VCaP (cell line): ENCODE data around the gene CSNK1G1.
A peak's percentile ranks its signal among the peaks of the same experiment; 100 is the strongest.

ENCODE experiments used
- H3K27ac ChIP-seq: fragments of 450-650 bp; 2 replicates; pipeline ENCODE4 v1.5.1; 2017
- TF ChIP-seq, protein P1 (sequence below): fragments of 450-650 bp; conservative IDR thresholded peaks from 2 replicates; pipeline ENCODE4 v1.5.1; 2017; ENCODE audit warnings: mild to moderate bottlenecking, moderate library complexity

Gene CSNK1G1

GRCh38 chr15:64324165-64324877 is 31.7 kb downstream of the CSNK1G1 start:
- TF ChIP-seq, protein P1, sequence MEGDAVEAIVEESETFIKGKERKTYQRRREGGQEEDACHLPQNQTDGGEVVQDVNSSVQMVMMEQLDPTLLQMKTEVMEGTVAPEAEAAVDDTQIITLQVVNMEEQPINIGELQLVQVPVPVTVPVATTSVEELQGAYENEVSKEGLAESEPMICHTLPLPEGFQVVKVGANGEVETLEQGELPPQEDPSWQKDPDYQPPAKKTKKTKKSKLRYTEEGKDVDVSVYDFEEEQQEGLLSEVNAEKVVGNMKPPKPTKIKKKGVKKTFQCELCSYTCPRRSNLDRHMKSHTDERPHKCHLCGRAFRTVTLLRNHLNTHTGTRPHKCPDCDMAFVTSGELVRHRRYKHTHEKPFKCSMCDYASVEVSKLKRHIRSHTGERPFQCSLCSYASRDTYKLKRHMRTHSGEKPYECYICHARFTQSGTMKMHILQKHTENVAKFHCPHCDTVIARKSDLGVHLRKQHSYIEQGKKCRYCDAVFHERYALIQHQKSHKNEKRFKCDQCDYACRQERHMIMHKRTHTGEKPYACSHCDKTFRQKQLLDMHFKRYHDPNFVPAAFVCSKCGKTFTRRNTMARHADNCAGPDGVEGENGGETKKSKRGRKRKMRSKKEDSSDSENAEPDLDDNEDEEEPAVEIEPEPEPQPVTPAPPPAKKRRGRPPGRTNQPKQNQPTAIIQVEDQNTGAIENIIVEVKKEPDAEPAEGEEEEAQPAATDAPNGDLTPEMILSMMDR, result no peak
- H3K27ac ChIP-seq, result no peak overlapping the region

GRCh38 chr15:64315216-64315615 is 40.8 kb downstream of the CSNK1G1 start:
- H3K27ac ChIP-seq, result no peak overlapping the region
- TF ChIP-seq, protein P1, result no peak

DNA sequence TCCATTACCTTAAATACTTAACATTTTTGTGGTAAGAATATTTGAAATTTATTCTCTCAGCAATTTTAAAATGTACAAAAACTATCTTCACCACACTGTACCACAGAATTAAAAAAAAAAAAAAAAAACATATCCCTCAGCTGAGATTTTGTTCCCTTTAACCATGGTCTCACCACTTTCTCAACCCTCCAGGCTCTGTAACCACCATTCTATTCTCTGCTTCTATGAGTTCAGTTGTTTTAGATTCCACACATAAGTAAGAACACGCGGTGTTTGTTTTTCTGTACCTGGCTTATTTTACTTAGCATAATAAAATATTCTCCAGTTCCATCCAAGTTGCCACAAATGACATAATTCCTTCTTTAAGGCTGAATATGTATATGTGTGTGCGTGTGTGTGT is 41.5 kb downstream of the CSNK1G1 start:
- H3K27ac ChIP-seq, result no peak overlapping the region
- TF ChIP-seq, protein P1, result no peak

- TF ChIP-seq, protein P1, result no peak
- H3K27ac ChIP-seq, result no peak overlapping the region
Measured at GRCh38 chr15:64311566-64311965, 44.4 kb downstream of the CSNK1G1 start.

GRCh38 chr15:64310036-64310435 is 45.9 kb downstream of the CSNK1G1 start:
- no peak overlapping the region for H3K27ac ChIP-seq
- TF ChIP-seq, protein P1, result no peak

- no peak overlapping the region for H3K27ac ChIP-seq
- TF ChIP-seq, protein P1, result no peak
Measured at GRCh38 chr15:64305261-64305660, 50.7 kb downstream of the CSNK1G1 start.

GRCh38 chr15:64289550-64289949 is 66.4 kb downstream of the CSNK1G1 start:
- TF ChIP-seq, protein P1, result no peak

More at GRCh38 chr15:64289550-64289949, 66.4 kb downstream of the CSNK1G1 start:
- H3K27ac ChIP-seq, result peak overlapping the region; percentile 36; the same call in 1 of the 2 replicates
